Measurements from ENCODE around the gene EIF4E1B.

The EIF4E1B gene

DNA sequence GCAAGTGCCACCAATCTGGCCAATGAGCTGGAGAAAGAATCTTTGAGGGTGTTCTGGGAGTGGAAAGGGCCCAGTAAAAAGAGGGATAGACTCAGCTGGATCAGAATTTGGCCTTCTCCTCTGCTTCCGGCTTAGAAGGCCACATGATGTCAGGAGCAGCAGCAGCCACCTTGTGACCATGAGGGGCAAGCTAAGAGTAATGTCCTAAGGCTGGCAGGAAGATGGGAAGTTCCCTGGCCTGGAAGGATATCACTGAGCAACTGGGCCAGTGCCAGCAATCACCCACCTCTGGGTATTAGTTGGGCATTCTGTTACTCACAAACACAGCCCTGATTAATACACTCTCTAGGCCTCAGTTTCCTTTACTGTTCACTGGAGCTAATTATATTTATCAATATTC, 61.0 kb downstream of the EIF4E1B start:
- DNase-seq (ENCODE audit: low read depth in 2 of 2) = no peak

DNA sequence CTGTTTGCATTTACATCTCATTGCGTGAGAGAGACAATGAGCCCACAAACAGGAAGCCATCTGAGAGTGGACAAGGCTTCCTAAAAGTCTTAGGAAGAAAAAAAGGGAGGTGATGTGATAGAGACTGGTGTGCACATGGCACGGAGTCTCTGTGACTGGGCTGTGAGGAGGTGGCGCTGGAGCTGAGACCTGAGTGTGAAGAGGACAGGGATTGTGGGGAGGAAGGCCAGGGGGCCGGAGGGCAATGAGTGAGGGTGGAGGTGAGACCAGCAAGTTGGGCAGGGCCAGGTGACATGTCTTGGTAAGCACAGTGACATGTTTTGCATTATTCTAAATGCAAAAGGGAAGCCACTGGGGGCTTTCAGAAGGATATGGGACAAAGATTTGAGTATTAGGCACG, 61.9 kb downstream of the EIF4E1B start:
- DNase-seq (ENCODE audit: low read depth in 2 of 2) = no peak

DNA sequence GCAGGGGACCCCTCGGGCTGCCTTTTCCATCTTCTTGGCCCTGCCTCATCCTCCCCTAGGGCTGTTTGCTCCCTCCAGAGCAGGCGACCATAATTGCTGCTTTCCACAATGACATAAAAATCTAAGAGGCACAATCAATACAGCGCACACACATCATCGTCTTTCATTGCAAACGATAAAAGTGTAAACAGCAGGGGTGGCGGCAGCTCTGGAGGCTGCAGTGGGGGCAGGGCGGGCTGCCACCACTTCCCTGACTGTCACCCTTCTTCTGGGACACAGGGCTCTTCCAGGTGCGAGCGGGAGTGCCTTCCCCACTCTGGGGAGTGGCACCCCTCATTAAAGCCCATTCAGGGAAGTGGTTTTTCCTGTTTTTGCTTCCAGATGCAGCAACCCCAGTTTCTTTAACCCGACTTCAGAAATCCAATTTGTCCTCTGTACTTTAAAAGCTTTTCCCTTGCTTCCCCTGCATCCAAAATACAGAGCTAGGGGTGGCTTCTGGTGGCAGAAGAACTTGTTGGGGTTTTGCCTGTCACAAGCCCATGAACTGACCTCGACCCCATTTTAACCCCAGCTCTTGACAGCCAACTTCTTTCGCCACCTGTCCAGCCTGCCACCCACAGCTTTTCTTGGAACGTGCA, 62.5 kb downstream of the EIF4E1B start:
- no peak for DNase-seq (ENCODE audit: low read depth in 2 of 2)

DNA sequence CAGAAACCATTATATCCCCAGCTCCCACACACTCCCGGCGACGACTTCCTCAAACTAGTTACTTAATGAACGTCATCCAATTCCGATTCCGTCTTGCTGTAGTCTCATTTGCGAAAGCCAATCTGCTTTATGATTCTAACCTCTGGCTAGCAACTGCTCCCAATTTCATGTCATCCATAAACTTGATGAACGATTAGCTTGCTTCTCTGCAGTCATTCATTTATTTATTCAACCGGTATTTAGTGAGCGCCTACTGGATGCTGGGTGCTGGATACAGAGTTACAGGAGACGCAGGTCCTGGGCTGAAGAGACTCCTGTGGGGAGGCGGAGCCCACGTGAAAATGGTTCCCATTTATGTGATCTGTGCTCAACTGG, 63.0 kb downstream of the EIF4E1B start:
- DNase-seq (ENCODE audit: low read depth in 2 of 2) = no peak

DNA sequence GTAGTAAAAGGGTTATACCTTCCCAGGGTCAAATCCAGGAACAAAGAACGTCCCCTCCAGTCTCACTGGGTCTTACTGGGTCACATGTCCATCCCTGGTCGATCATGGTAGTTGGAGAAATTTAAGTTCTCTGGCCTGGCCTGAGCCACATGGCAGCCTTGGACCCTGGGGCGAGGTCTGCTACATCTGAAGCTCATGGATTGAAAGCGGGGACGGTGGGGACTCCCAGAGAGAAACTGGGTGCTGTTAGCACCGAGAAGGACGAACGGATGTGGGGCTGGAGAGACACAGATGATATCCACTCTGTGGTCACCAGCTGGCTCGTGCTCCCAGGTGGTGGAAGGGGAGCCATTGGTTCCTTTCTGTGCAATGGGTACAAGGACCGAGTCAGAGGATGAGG, 63.7 kb downstream of the EIF4E1B start:
- no peak for DNase-seq (ENCODE audit: low read depth in 2 of 2)

DNA sequence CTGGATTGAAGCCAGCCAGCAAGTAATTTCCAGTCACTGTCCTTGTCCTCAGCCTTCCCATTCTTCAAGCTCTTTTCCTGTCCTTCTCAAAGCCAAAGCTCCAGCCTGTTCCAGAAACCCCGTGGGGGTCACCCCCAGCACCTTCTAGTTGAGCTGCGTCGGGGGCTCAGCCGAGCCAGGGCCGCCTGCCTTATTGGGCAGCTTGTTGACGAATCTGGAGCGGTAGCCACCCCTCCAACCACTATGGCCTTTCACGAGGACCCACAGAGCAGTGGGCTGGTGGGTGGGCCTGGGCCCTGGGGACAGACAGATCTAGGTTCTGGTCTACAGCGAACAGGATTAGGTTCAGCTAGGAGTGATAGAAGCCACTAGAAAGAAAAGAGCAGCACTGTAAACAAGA, 64.2 kb downstream of the EIF4E1B start:
- no peak for DNase-seq (ENCODE audit: low read depth in 2 of 2)

DNA sequence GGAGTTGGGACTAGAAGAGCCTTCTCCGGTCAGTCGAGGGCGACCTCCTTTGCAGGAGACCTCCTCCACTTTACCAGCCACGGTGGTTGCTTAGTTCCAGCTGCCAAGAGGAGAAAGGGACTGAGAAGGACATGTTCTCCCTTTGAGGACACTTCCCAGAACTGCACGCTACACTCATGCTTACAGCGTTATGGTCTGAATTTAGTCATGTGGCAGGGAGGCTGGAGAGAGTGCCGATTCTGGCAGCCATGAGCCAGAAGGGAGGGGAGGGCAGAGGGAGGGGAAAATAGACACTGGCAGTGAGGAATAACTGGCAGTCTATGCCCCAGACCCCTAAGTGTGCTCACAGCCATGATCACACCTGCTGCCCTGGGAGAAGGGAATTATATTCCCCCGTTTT, 64.6 kb downstream of the EIF4E1B start:
- DNase-seq (ENCODE audit: low read depth in 2 of 2) = no peak
